ENCODE data around the gene CDH13. TPM values are rescaled to one million over a fixed set of nuclear protein-coding genes. Genes with fewer than 3 reads are reported as not detected.

CDH13 gene
- total and polyA plus RNA-seq, 2 of the 8 experiments (the other 6 are each of a cell fraction or from before 2014, with no cell fraction given), result 2.3 to 2.4 TPM

DNA sequence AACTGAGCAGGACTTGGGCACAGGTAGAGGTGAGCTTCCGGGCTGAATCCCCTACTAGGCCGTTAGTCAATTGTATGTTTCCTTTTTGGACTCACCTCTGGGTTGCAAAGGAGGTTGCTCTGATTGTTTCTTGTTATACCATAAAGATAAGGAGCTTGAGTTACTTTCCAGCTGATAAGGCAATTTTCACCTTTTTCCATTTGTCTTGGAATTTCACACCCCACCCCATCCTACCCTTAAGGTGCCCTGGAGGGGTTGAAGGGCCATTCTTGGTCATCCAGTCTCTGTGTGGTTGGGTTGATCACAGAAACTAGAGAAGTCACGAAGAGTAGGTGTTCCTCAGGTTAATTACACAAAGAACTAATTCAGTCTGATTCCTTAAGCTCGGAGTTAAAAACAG, 162.2 kb downstream of the CDH13 start:
- Histone ChIP-seq H3K4me2 (ENCODE audit: insufficient read depth in 1 of 2, low read depth in 2 of 2, low read length in 2 of 2) (no peak overlapping the region), H2AK5ac (ENCODE audit: low read depth, low read length) (no peak overlapping the region), H2BK12ac (ENCODE audit: low read depth, low read length) (no peak overlapping the region), H4K8ac (ENCODE audit: extremely low read depth, insufficient read depth, low read length) (no peak overlapping the region), H3K18ac (ENCODE audit: extremely low read depth, low read length) (no peak overlapping the region), H3K27ac (ENCODE audit: low read depth, low read length) (no peak overlapping the region), H3K9ac (replicated peaks in 1 of 4; ENCODE audit: extremely low read depth in 1 of 4, low read depth in 3 of 4, low read length in 3 of 4) (no peak overlapping the region), H3K56ac (replicated peaks; ENCODE audit: insufficient read length, low read depth, low read length) (no peak overlapping the region), H2BK20ac (ENCODE audit: low read length) (no peak overlapping the region), H3K23me2 (ENCODE audit: low read depth, low read length) (no peaks in the 10 kb centered on the region), H3K4ac (replicated peaks; ENCODE audit: insufficient read length, low read depth, low read length) (no peak overlapping the region), H3K9me3 (ENCODE audit: insufficient read depth in 2 of 2, low read depth in 1 of 2, low read length in 1 of 2) (no peaks in the 10 kb centered on the region; a peak in 1 of 4 replicates), H3K36me3 (ENCODE audit: control insufficient read depth in 2 of 4, insufficient read depth in 4 of 4, low read length in 3 of 4) (no peaks in the 10 kb centered on the region), H2BK5ac (ENCODE audit: low read depth, low read length) (no peak overlapping the region), H3K14ac (ENCODE audit: insufficient read length) (no peak overlapping the region), H3K4me1 (replicated peaks in 1 of 4; ENCODE audit: control insufficient read depth in 3 of 4, insufficient read depth in 4 of 4, low read length in 3 of 4) (peaks cover 0 to 5% (median 1%) of the 10 kb centered on the region in 4 experiments; a peak in 4 of 7 replicates), H4K91ac (replicated peaks; ENCODE audit: insufficient read length, low read length) (no peak overlapping the region), H2AFZ (ENCODE audit: low read length) (no peak overlapping the region), H3K23ac (ENCODE audit: insufficient read length) (no peak overlapping the region), H3K79me2 (ENCODE audit: control insufficient read depth in 1 of 2, insufficient read depth in 2 of 2, low read length in 2 of 2) (no peaks in the 10 kb centered on the region), H4K20me1 (replicated peaks in 1 of 2; ENCODE audit: control insufficient read depth in 1 of 2, insufficient read depth in 2 of 2, low read length in 2 of 2) (no peaks in the 10 kb centered on the region), H2BK120ac (replicated peaks; ENCODE audit: low read depth, low read length) (no peak overlapping the region), H3K79me1 (ENCODE audit: low read depth, low read length) (no peaks in the 10 kb centered on the region), H4K5ac (ENCODE audit: insufficient read length, low read depth, low read length) (no peak overlapping the region), H2BK15ac (ENCODE audit: low read length) (no peak overlapping the region), H3K27me3 (replicated peaks in 1 of 4; ENCODE audit: control insufficient read depth in 3 of 4, extremely low read depth in 1 of 4, insufficient read depth in 3 of 4, low read length in 3 of 4) (no peaks in the 10 kb centered on the region), H3K4me3 (ENCODE audit: extremely low read depth in 1 of 4, insufficient read depth in 2 of 4, low read depth in 3 of 4, low read length in 4 of 4) (no peak overlapping the region)
- CTCF ChIA-PET (ENCODE audit: partially characterized antibody), result interaction anchor here (0.9 to 1.6 kb wide), 4 partner anchors 13 to 333 kb away, joined by 3 to 5 read pairs (median 4); no protein-coding TSS in a partner anchor
- no peak for TF ChIP-seq SAP30 (IDR thresholded peaks at IDR 0.05; ENCODE audit: insufficient read depth, insufficient replicate concordance, low read length)
- TF ChIP-seq YY1 (IDR thresholded peaks at IDR 0.05; ENCODE audit: low read depth, low read length), result no peak
- TF ChIP-seq, protein P1, sequence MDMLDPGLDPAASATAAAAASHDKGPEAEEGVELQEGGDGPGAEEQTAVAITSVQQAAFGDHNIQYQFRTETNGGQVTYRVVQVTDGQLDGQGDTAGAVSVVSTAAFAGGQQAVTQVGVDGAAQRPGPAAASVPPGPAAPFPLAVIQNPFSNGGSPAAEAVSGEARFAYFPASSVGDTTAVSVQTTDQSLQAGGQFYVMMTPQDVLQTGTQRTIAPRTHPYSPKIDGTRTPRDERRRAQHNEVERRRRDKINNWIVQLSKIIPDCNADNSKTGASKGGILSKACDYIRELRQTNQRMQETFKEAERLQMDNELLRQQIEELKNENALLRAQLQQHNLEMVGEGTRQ (IDR thresholded peaks at IDR 0.05; ENCODE audit: low read length), result no peak
- no peak for TF ChIP-seq CREB1 (IDR thresholded peaks at IDR 0.05)
- no peak for TF ChIP-seq TCF12 (IDR thresholded peaks at IDR 0.05; ENCODE audit: low read depth, low read length)
- no peak for TF ChIP-seq RNF2 (IDR thresholded peaks at IDR 0.05; ENCODE audit: borderline replicate concordance, low read depth, low read length, missing control alignments, poor library complexity, severe bottlenecking)
- TF ChIP-seq PHF8 (conservative IDR thresholded peaks at IDR 0.05; ENCODE audit: low read depth, low read length), result no peak
- no peak for TF ChIP-seq CBX5 (IDR thresholded peaks at IDR 0.05; ENCODE audit: low read depth, low read length)
- TF ChIP-seq EGR1 (IDR thresholded peaks at IDR 0.05; ENCODE audit: borderline replicate concordance, low read depth, low read length), result no peak
- TF ChIP-seq SIRT6 (IDR thresholded peaks at IDR 0.05; ENCODE audit: low read length), result no peak
- no peak for TF ChIP-seq EZH2 (IDR thresholded peaks at IDR 0.05; ENCODE audit: low read depth, low read length, severe bottlenecking)
- WGBS, 2 experiments (ENCODE audit: extremely low coverage in 1 of 2, insufficient coverage in 1 of 2, insufficient read length in 1 of 2, insufficient replicate concordance in 2 of 2, low coverage in 1 of 2, low lambda C conversion rate in 2 of 2, missing lambda C conversion rate in 1 of 2), result 91% methylated on average over 4 of the region's 4 CpGs; no CpG with 5 or more reads in 1 of the 2 experiments
- FAIRE-seq (no peak), DNase-seq (ENCODE audit: low read depth in 1 of 2, low spot score in 2 of 2) (no peak)
- POLR2A ChIA-PET (ENCODE audit: partially characterized antibody), result no interaction called here
